ENCODE measurements around the gene DESI2. TPM values are rescaled to one million over a fixed set of nuclear protein-coding genes. Genes with fewer than 3 reads are reported as not detected.

DESI2 gene
- polyA plus RNA-seq, 1 of the 3 experiments (the other 2 are of a cell fraction), result 14.0 TPM

GRCh38 chr1:244735404-244735803, 82.5 kb downstream of the DESI2 start:
- ChIA-PET CTCF (no interaction called here), POLR2A (no interaction called here)
- Histone ChIP-seq H3K4me3 (ENCODE audit: low read depth in 2 of 2, low read length in 1 of 2) (no peak overlapping the region), H3K27ac (ENCODE audit: low read depth in 2 of 2, low read length in 1 of 2) (no peak overlapping the region), H4K20me1 (ENCODE audit: insufficient read depth) (no peaks in the 10 kb centered on the region), H3K9me3 (peaks cover 4% of the 10 kb centered on the region; the same call in 1 of the 2 replicates), H3K9ac (no peak overlapping the region), H3K4me1 (ENCODE audit: control insufficient read depth in 1 of 2, insufficient read depth in 2 of 2, low read depth in 1 of 2, low read length in 1 of 2) (no peaks in the 10 kb centered on the region), H3K36me3 (replicated peaks in 1 of 2; ENCODE audit: control insufficient read depth in 1 of 2, insufficient read depth in 2 of 2, low read length in 1 of 2) (no peaks in the 10 kb centered on the region), H3K9me2 (no peaks in the 10 kb centered on the region), H3K27me3 (ENCODE audit: insufficient read depth) (no peaks in the 10 kb centered on the region), H3K79me2 (ENCODE audit: insufficient read depth) (no peaks in the 10 kb centered on the region), H2AFZ (ENCODE audit: low read depth) (no peak overlapping the region), H3K4me2 (no peak overlapping the region), H3F3A (replicated peaks; ENCODE audit: insufficient read depth) (no peaks in the 10 kb centered on the region)
- TF ChIP-seq USF1 (IDR thresholded peaks at IDR 0.05; ENCODE audit: borderline replicate concordance, low read depth) (no peak), IRF3 (IDR thresholded peaks at IDR 0.05; ENCODE audit: low read depth, low read length) (no peak), CTCF (IDR thresholded peaks at IDR 0.05) (no peak), REST (IDR thresholded peaks at IDR 0.05; ENCODE audit: low read depth, low read length) (no peak), MAX (IDR thresholded peaks at IDR 0.05; ENCODE audit: low read depth) (no peak), FOXJ3 (CRISPR knock-in tag; IDR thresholded peaks at IDR 0.05) (no peak), TCF12 (IDR thresholded peaks at IDR 0.05) (no peak), SMC3 (IDR thresholded peaks at IDR 0.05; ENCODE audit: low read depth, low read length) (no peak), FOXM1 (IDR thresholded peaks at IDR 0.05; ENCODE audit: low read depth) (no peak), RAD21 (IDR thresholded peaks at IDR 0.05; ENCODE audit: low read length) (no peak), EZH2phosphoT487 (IDR thresholded peaks at IDR 0.05; ENCODE audit: borderline replicate concordance, low read depth) (no peak), MEF2A (IDR thresholded peaks at IDR 0.05; ENCODE audit: borderline replicate concordance, low read depth) (no peak), TEAD4 (IDR thresholded peaks at IDR 0.05; ENCODE audit: borderline replicate concordance, insufficient read depth) (no peak), YY1 (IDR thresholded peaks at IDR 0.05; ENCODE audit: low read depth) (no peak), EP300 (IDR thresholded peaks at IDR 0.05; ENCODE audit: borderline replicate concordance in 1 of 2, low read depth in 1 of 2, low read length in 1 of 2) (no peak), SIN3A (IDR thresholded peaks at IDR 0.05; ENCODE audit: borderline replicate concordance, low read depth, low read length) (no peak), ZBTB33 (IDR thresholded peaks at IDR 0.05; ENCODE audit: borderline replicate concordance, low read depth) (no peak)
- DNase-seq, result no peak
- 82% methylated on average over 6 of the region's 6 CpGs for WGBS (ENCODE audit: low lambda C conversion rate)
